ENCODE data around the gene GAS5. TPM values are rescaled to one million over a fixed set of nuclear protein-coding genes. Genes with fewer than 3 reads are reported as not detected.

GAS5 gene
- 477 TPM for polyA plus RNA-seq (2013, experiment 1 of 2)
- 503 TPM for polyA plus RNA-seq (2013, experiment 2 of 2)

- Histone ChIP-seq H2BK15ac (ENCODE audit: low read length) (no peak within 1 kb of the TSS), H3K36me3 (replicated peaks in 1 of 2; ENCODE audit: control insufficient read depth in 2 of 2, insufficient read depth in 2 of 2, low read length in 2 of 2) (peaks cover 17 to 74% of the 10 kb centered on the region in 2 donors), H3K9ac (ENCODE audit: low read depth, low read length, poor library complexity) (peak within 1 kb of the TSS; percentile 93), H2AFZ (ENCODE audit: low read length) (peak within 1 kb of the TSS; percentile 94), H3K4me2 (ENCODE audit: insufficient read depth, low read length, poor library complexity, severe bottlenecking) (peak within 1 kb of the TSS; percentile 89), H2BK5ac (ENCODE audit: low read length) (peak within 1 kb of the TSS; percentile 97), H3K4me3 (ENCODE audit: low read length in 2 of 2) (peak within 1 kb of the TSS; percentile 97), H3K18ac (ENCODE audit: low read length) (peak within 1 kb of the TSS; percentile 98), H2BK120ac (ENCODE audit: low read depth, low read length) (no peak within 1 kb of the TSS), H4K8ac (ENCODE audit: low read depth, low read length) (no peak within 1 kb of the TSS), H3K9me3 (replicated peaks in 1 of 2; ENCODE audit: control insufficient read depth in 2 of 2, insufficient read depth in 1 of 2, low read depth in 1 of 2, low read length in 2 of 2) (no peaks in the 10 kb centered on the region), H3K27me3 (ENCODE audit: control insufficient read depth in 3 of 3, insufficient read depth in 3 of 3, low read depth in 1 of 3, low read length in 3 of 3) (no peaks in the 10 kb centered on the region), H4K91ac (ENCODE audit: low read depth, low read length, poor library complexity) (peak within 1 kb of the TSS; percentile 5), H3K23ac (ENCODE audit: low read depth, low read length, poor library complexity) (peak within 1 kb of the TSS; percentile 98), H3K4me1 (ENCODE audit: control insufficient read depth in 2 of 2, insufficient read depth in 1 of 2, low read depth in 1 of 2, low read length in 2 of 2) (peaks cover 4 to 11% of the 10 kb centered on the region in 2 donors), H3K4ac (ENCODE audit: low read length) (no peak within 1 kb of the TSS), H2AK5ac (ENCODE audit: low read depth, low read length) (peak within 1 kb of the TSS; percentile 76), H3K27ac (replicated peaks; ENCODE audit: low read length) (peak within 1 kb of the TSS; percentile 96), H2BK12ac (ENCODE audit: low read length) (peak within 1 kb of the TSS; percentile 84), H3K14ac (ENCODE audit: low read length) (no peak within 1 kb of the TSS), H3K79me1 (ENCODE audit: low read depth, low read length) (no peaks in the 10 kb centered on the region)
- peak; percentile 100 for DNase-seq (ENCODE audit: low spot score)
- no CpG with 5 or more reads among the region's 30 CpGs for WGBS, 2 donors (ENCODE audit: extremely low coverage in 2 of 2, insufficient read length in 2 of 2, insufficient replicate concordance in 1 of 2)
Observed at GRCh38 chr1:173867753-173868265, at the start of gene GAS5. TSS of gene GAS5 (minus strand) at chr1:173867989.

- Histone ChIP-seq H3K23ac (ENCODE audit: low read depth, low read length, poor library complexity) (no peak within 1 kb of the TSS), H3K27ac (replicated peaks; ENCODE audit: low read length) (no peak within 1 kb of the TSS), H2BK5ac (ENCODE audit: low read length) (no peak within 1 kb of the TSS), H2BK15ac (ENCODE audit: low read length) (no peak within 1 kb of the TSS), H4K91ac (ENCODE audit: low read depth, low read length, poor library complexity) (no peak within 1 kb of the TSS), H2AFZ (ENCODE audit: low read length) (no peak within 1 kb of the TSS), H2BK120ac (ENCODE audit: low read depth, low read length) (no peak within 1 kb of the TSS), H3K27me3 (ENCODE audit: control insufficient read depth in 3 of 3, insufficient read depth in 3 of 3, low read depth in 1 of 3, low read length in 3 of 3) (no peaks in the 10 kb centered on the region), H4K8ac (ENCODE audit: low read depth, low read length) (no peak within 1 kb of the TSS), H3K9me3 (replicated peaks in 1 of 2; ENCODE audit: control insufficient read depth in 2 of 2, insufficient read depth in 1 of 2, low read depth in 1 of 2, low read length in 2 of 2) (no peaks in the 10 kb centered on the region), H2BK12ac (ENCODE audit: low read length) (no peak within 1 kb of the TSS), H3K18ac (ENCODE audit: low read length) (no peak within 1 kb of the TSS), H3K79me1 (ENCODE audit: low read depth, low read length) (no peaks in the 10 kb centered on the region), H3K4me2 (ENCODE audit: insufficient read depth, low read length, poor library complexity, severe bottlenecking) (no peak within 1 kb of the TSS), H2AK5ac (ENCODE audit: low read depth, low read length) (no peak within 1 kb of the TSS), H3K36me3 (replicated peaks in 1 of 2; ENCODE audit: control insufficient read depth in 2 of 2, insufficient read depth in 2 of 2, low read length in 2 of 2) (no peaks in the 10 kb centered on the region), H3K9ac (ENCODE audit: low read depth, low read length, poor library complexity) (no peak within 1 kb of the TSS), H3K4me3 (ENCODE audit: low read length in 2 of 2) (no peak within 1 kb of the TSS), H3K4ac (ENCODE audit: low read length) (no peak within 1 kb of the TSS), H3K4me1 (ENCODE audit: control insufficient read depth in 2 of 2, insufficient read depth in 1 of 2, low read depth in 1 of 2, low read length in 2 of 2) (no peaks in the 10 kb centered on the region), H3K14ac (ENCODE audit: low read length) (no peak within 1 kb of the TSS)
- no peak for DNase-seq (ENCODE audit: low spot score)
- no CpG with 5 or more reads among the region's 3 CpGs for WGBS, 2 donors (ENCODE audit: extremely low coverage in 2 of 2, insufficient read length in 2 of 2, insufficient replicate concordance in 1 of 2)
Observed at GRCh38 chr1:173917149-173917548, 49.4 kb upstream of the GAS5 start, which contains the start of gene SERPINC1. TSS of gene SERPINC1 (minus strand) at chr1:173917327. CDS start at chr1:173917259, 68 bp downstream.

GRCh38 chr1:173916667-173917066 is 48.9 kb upstream of the GAS5 start:
- DNase-seq (ENCODE audit: low spot score): no peak

GRCh38 chr1:173915596-173915995 is 47.8 kb upstream of the GAS5 start:
- Histone ChIP-seq H2BK120ac (ENCODE audit: low read depth, low read length) (no peak overlapping the region), H3K18ac (ENCODE audit: low read length) (no peak overlapping the region), H3K4me1 (ENCODE audit: control insufficient read depth in 2 of 2, insufficient read depth in 1 of 2, low read depth in 1 of 2, low read length in 2 of 2) (no peaks in the 10 kb centered on the region), H3K9me3 (replicated peaks in 1 of 2; ENCODE audit: control insufficient read depth in 2 of 2, insufficient read depth in 1 of 2, low read depth in 1 of 2, low read length in 2 of 2) (no peaks in the 10 kb centered on the region), H3K36me3 (replicated peaks in 1 of 2; ENCODE audit: control insufficient read depth in 2 of 2, insufficient read depth in 2 of 2, low read length in 2 of 2) (no peaks in the 10 kb centered on the region), H2BK12ac (ENCODE audit: low read length) (no peak overlapping the region), H3K9ac (ENCODE audit: low read depth, low read length, poor library complexity) (no peak overlapping the region), H3K23ac (ENCODE audit: low read depth, low read length, poor library complexity) (no peak overlapping the region), H3K27ac (replicated peaks; ENCODE audit: low read length) (no peak overlapping the region), H3K79me1 (ENCODE audit: low read depth, low read length) (no peaks in the 10 kb centered on the region), H3K14ac (ENCODE audit: low read length) (no peak overlapping the region), H2BK15ac (ENCODE audit: low read length) (no peak overlapping the region), H3K27me3 (ENCODE audit: control insufficient read depth in 3 of 3, insufficient read depth in 3 of 3, low read depth in 1 of 3, low read length in 3 of 3) (no peaks in the 10 kb centered on the region), H3K4me2 (ENCODE audit: insufficient read depth, low read length, poor library complexity, severe bottlenecking) (no peak overlapping the region), H4K8ac (ENCODE audit: low read depth, low read length) (no peak overlapping the region), H3K4ac (ENCODE audit: low read length) (no peak overlapping the region), H2AK5ac (ENCODE audit: low read depth, low read length) (no peak overlapping the region), H2AFZ (ENCODE audit: low read length) (no peak overlapping the region), H4K91ac (ENCODE audit: low read depth, low read length, poor library complexity) (no peak overlapping the region), H3K4me3 (ENCODE audit: low read length in 2 of 2) (no peak overlapping the region), H2BK5ac (ENCODE audit: low read length) (no peak overlapping the region)
- WGBS, 2 donors (ENCODE audit: extremely low coverage in 2 of 2, insufficient read length in 2 of 2, insufficient replicate concordance in 1 of 2): no CpG with 5 or more reads among the region's 2 CpGs
- no peak for DNase-seq (ENCODE audit: low spot score)

More at GRCh38 chr1:173916667-173917066, 48.9 kb upstream of the GAS5 start:
- Histone ChIP-seq H3K4ac (ENCODE audit: low read length) (no peak overlapping the region), H3K9me3 (replicated peaks in 1 of 2; ENCODE audit: control insufficient read depth in 2 of 2, insufficient read depth in 1 of 2, low read depth in 1 of 2, low read length in 2 of 2) (no peaks in the 10 kb centered on the region), H3K4me2 (ENCODE audit: insufficient read depth, low read length, poor library complexity, severe bottlenecking) (no peak overlapping the region), H2AK5ac (ENCODE audit: low read depth, low read length) (no peak overlapping the region), H3K4me1 (ENCODE audit: control insufficient read depth in 2 of 2, insufficient read depth in 1 of 2, low read depth in 1 of 2, low read length in 2 of 2) (no peaks in the 10 kb centered on the region), H3K4me3 (ENCODE audit: low read length in 2 of 2) (no peak overlapping the region), H3K18ac (ENCODE audit: low read length) (no peak overlapping the region), H2BK15ac (ENCODE audit: low read length) (no peak overlapping the region), H3K27ac (replicated peaks; ENCODE audit: low read length) (no peak overlapping the region), H3K79me1 (ENCODE audit: low read depth, low read length) (no peaks in the 10 kb centered on the region), H4K91ac (ENCODE audit: low read depth, low read length, poor library complexity) (no peak overlapping the region), H2AFZ (ENCODE audit: low read length) (no peak overlapping the region), H4K8ac (ENCODE audit: low read depth, low read length) (no peak overlapping the region), H3K14ac (ENCODE audit: low read length) (no peak overlapping the region), H3K36me3 (replicated peaks in 1 of 2; ENCODE audit: control insufficient read depth in 2 of 2, insufficient read depth in 2 of 2, low read length in 2 of 2) (no peaks in the 10 kb centered on the region), H3K9ac (ENCODE audit: low read depth, low read length, poor library complexity) (no peak overlapping the region), H3K23ac (ENCODE audit: low read depth, low read length, poor library complexity) (no peak overlapping the region), H2BK120ac (ENCODE audit: low read depth, low read length) (no peak overlapping the region), H3K27me3 (ENCODE audit: control insufficient read depth in 3 of 3, insufficient read depth in 3 of 3, low read depth in 1 of 3, low read length in 3 of 3) (no peaks in the 10 kb centered on the region), H2BK5ac (ENCODE audit: low read length) (no peak overlapping the region), H2BK12ac (ENCODE audit: low read length) (no peak overlapping the region)
- no CpG with 5 or more reads among the region's 4 CpGs for WGBS, 2 donors (ENCODE audit: extremely low coverage in 2 of 2, insufficient read length in 2 of 2, insufficient replicate concordance in 1 of 2)

All from neuronal stem cell (in vitro differentiated cells).